RWPE2 (cell line): ENCODE measurements around the gene FBXO9.

Experiments used
- ATAC-seq: fragments of 200-7000 bp; cut with Tn5 transposase; 3 replicates; pipeline ENCODE4 v1.9.1; 2021; ENCODE audit warnings: low read depth
- DNase-seq: peaks from one replicate; pipeline ENCODE4 v3.0.0-alpha.2; 2020; ENCODE audit warnings: low spot score
- H3K27ac ChIP-seq: fragments of 450-650 bp; 2 replicates; pipeline ENCODE4 v1.5.1; 2017; ENCODE audit warnings: mild to moderate bottlenecking; ENCODE audit not compliant: poor library complexity, severe bottlenecking
- H3K27me3 ChIP-seq: fragments of 250-450 bp; sonication (Bioruptor Pico); 2 replicates; pipeline ENCODE4 v1.5.1; 2021; ENCODE audit warnings: mild to moderate bottlenecking, moderate library complexity; ENCODE audit not compliant: insufficient read depth, poor library complexity, severe bottlenecking
- H3K36me3 ChIP-seq: fragments of 250-450 bp; sonication (Bioruptor Pico); 2 replicates; pipeline ENCODE4 v1.5.1; 2020; ENCODE audit warnings: low read depth, mild to moderate bottlenecking, moderate library complexity
- H3K4me1 ChIP-seq: fragments of 250-450 bp; sonication (Bioruptor Pico); 2 replicates; pipeline ENCODE4 v1.5.1; 2021; ENCODE audit warnings: mild to moderate bottlenecking, moderate library complexity; ENCODE audit not compliant: insufficient read depth, poor library complexity, severe bottlenecking
- H3K4me3 ChIP-seq: fragments of 250-450 bp; sonication (Bioruptor Pico); 2 replicates; pipeline ENCODE4 v1.5.1; 2021; ENCODE audit warnings: mild to moderate bottlenecking, moderate library complexity; ENCODE audit not compliant: severe bottlenecking
- H3K9me3 ChIP-seq: fragments of 250-450 bp; sonication (Bioruptor Pico); 2 replicates; pipeline ENCODE4 v1.5.1; 2021; ENCODE audit warnings: mild to moderate bottlenecking, moderate library complexity; ENCODE audit not compliant: severe bottlenecking
- TF ChIP-seq, protein P1 (sequence below): fragments of 450-650 bp; IDR thresholded peaks from one replicate; pipeline ENCODE4 v1.5.1; 2017; ENCODE audit warnings: mild to moderate bottlenecking, moderate library complexity; ENCODE audit not compliant: poor library complexity, severe bottlenecking

Gene FBXO9

GRCh38 chr6:53038596-53038995 lies 26.6 kb upstream of the FBXO9 start:
- H3K36me3 ChIP-seq: peaks cover 14% of the 10 kb centered on the region
- H3K4me3 ChIP-seq: no peak overlapping the region

GRCh38 chr6:53041356-53041755 lies 23.8 kb upstream of the FBXO9 start:
- H3K27ac ChIP-seq: peak overlapping the region; percentile 84

More at GRCh38 chr6:53038596-53038995, 26.6 kb upstream of the FBXO9 start:
- no peaks in the 10 kb centered on the region for H3K9me3 ChIP-seq
- no peaks in the 10 kb centered on the region for H3K27me3 ChIP-seq
- no peak for DNase-seq
- TF ChIP-seq, protein P1, sequence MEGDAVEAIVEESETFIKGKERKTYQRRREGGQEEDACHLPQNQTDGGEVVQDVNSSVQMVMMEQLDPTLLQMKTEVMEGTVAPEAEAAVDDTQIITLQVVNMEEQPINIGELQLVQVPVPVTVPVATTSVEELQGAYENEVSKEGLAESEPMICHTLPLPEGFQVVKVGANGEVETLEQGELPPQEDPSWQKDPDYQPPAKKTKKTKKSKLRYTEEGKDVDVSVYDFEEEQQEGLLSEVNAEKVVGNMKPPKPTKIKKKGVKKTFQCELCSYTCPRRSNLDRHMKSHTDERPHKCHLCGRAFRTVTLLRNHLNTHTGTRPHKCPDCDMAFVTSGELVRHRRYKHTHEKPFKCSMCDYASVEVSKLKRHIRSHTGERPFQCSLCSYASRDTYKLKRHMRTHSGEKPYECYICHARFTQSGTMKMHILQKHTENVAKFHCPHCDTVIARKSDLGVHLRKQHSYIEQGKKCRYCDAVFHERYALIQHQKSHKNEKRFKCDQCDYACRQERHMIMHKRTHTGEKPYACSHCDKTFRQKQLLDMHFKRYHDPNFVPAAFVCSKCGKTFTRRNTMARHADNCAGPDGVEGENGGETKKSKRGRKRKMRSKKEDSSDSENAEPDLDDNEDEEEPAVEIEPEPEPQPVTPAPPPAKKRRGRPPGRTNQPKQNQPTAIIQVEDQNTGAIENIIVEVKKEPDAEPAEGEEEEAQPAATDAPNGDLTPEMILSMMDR: no peak
- ATAC-seq: no peak
- peaks cover 26% of the 10 kb centered on the region for H3K4me1 ChIP-seq
- H3K27ac ChIP-seq: no peak overlapping the region

DNA sequence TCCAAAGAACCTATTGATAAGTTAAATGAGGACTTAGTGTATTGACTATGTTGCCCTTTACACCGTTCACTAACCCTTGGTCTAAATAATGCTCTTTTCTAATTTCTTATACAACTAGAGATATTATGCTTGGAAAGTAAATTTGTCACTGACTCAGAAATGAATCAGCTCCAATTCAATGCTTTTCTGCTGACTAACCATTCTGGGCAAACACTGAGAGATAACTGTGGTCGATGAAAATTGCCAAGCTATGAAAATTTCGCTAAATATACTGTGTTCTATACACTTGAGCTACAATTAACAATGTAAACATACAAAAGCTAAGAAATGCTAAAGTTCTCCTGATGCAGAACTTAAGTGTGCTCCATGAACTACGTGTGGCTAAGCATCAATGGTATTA lies 23.1 kb upstream of the FBXO9 start:
- H3K4me3 ChIP-seq: no peak overlapping the region
- peaks cover 14% of the 10 kb centered on the region for H3K36me3 ChIP-seq
- H3K4me1 ChIP-seq: peaks cover 33% of the 10 kb centered on the region
- ATAC-seq (peak; percentile 96), DNase-seq (no peak)
- H3K27ac ChIP-seq: peak overlapping the region; percentile 84
- H3K9me3 ChIP-seq: no peaks in the 10 kb centered on the region
- no peaks in the 10 kb centered on the region for H3K27me3 ChIP-seq
- TF ChIP-seq, protein P1: no peak

More at GRCh38 chr6:53041356-53041755, 23.8 kb upstream of the FBXO9 start:
- DNase-seq: no peak
- H3K4me3 ChIP-seq: no peak overlapping the region
- TF ChIP-seq, protein P1: no peak
- ATAC-seq: no peak
- H3K36me3 ChIP-seq: peaks cover 14% of the 10 kb centered on the region
- no peaks in the 10 kb centered on the region for H3K27me3 ChIP-seq
- H3K9me3 ChIP-seq: no peaks in the 10 kb centered on the region
- peaks cover 33% of the 10 kb centered on the region for H3K4me1 ChIP-seq

- peak; percentile 30; the same call in 1 of the 3 replicates for ATAC-seq
- DNase-seq: no peak
- Histone ChIP-seq H3K27me3 (no peaks in the 10 kb centered on the region), H3K9me3 (no peaks in the 10 kb centered on the region), H3K4me3 (no peak overlapping the region), H3K36me3 (peaks cover 14% of the 10 kb centered on the region), H3K4me1 (peaks cover 41% of the 10 kb centered on the region), H3K27ac (peak overlapping the region; percentile 84)
- TF ChIP-seq, protein P1: no peak
These were observed 21.6 kb upstream of the FBXO9 start for GRCh38 chr6:53043581-53043980.

DNA sequence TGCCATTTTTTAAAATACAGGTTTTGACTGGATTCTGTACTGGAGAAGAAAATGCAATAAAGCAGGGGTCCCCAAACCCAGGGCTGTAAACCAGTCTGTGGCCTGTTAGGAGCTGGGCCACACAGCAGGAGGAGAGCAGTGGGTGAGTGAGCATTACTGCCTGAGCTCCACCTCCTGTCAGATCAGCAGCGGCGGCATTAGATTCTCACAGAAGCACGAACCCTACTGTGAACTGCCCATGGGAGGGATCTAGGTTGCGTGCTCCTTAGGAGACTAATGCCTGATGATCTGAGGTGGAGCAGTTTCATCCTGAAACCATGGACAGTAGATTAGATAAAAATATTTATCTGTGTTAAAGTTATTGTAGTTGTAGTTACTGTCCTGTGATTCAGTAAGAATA lies 21.1 kb upstream of the FBXO9 start:
- DNase-seq (no peak), ATAC-seq (no peak)
- no peaks in the 10 kb centered on the region for H3K27me3 ChIP-seq
- peaks cover 46% of the 10 kb centered on the region for H3K4me1 ChIP-seq
- TF ChIP-seq, protein P1: no peak
- H3K4me3 ChIP-seq: no peak overlapping the region
- peak overlapping the region; percentile 84 for H3K27ac ChIP-seq
- H3K9me3 ChIP-seq: no peaks in the 10 kb centered on the region
- peaks cover 14% of the 10 kb centered on the region for H3K36me3 ChIP-seq
